HG02571 (cell line): ENCODE measurements around the gene MCC.

Experiments
- ATAC-seq: cut with Tn5 transposase; IDR thresholded peaks from one replicate; pipeline ENCODE4 v1.9.1; 2021; ENCODE audit warnings: mild to moderate bottlenecking, moderate library complexity; ENCODE audit not compliant: unreplicated experiment

MCC gene

DNA sequence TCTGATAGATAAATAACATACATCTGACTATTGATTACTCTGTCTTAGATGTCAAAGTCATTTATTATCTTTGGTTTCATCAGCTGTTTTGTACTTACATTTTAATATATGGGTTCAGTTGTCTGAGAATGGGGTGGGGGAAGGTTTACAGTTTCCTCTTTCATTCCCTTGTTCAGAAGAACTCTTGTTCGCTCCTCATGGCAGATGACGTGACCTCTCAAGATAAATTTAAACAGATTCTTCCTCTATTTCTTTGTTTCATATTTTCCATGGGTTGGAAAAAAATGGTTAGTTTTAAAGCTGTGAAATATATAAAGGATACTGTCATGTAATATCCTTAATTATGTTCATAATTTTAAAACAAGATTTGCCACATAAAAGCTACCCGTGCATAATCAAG, 114.8 kb downstream of the MCC start:
- ATAC-seq: no peak

- ATAC-seq: no peak
Observed at GRCh38 chr5:113371721-113372196, 116.5 kb downstream of the MCC start.

DNA sequence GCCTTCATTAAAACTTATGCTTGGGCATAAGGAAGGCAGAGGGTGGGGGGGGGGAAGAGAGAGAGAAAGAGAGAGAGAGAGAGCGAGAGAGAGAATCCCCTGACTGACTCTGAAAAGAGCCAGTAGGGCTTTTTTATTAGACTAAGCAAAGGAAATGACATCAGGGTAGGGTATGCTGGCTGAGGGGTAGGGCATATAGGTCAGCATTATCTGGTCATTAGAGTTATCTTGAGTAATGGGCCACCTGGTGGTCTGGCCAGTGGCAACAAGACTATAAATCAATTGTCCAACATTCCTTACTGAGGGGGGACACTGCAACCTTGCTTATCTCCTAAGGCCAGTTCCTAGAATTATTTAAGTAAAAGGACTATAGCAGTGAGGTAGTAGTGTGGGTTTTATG, 120.7 kb downstream of the MCC start:
- ATAC-seq: no peak

- ATAC-seq: no peak
Observed at GRCh38 chr5:113364466-113364865, 123.8 kb downstream of the MCC start.

DNA sequence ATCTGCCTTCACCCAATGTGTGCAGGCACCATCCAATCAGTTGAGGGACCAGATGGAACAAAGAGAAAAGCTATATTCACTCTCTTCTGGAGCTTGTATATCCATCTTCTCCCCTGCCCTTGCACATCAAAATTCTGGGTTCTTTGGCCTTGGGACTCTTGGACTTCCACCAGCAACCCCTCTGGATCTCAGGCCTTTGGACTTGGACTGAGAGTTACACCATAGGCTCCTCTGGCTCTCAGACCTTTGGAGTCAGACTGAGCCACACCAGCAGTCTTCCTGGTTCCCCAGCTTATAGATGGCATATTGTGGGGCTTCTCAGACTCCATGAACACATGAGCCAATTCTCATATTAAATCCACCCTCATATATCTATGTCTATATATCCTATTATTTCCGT, 126.6 kb downstream of the MCC start:
- ATAC-seq: no peak

DNA sequence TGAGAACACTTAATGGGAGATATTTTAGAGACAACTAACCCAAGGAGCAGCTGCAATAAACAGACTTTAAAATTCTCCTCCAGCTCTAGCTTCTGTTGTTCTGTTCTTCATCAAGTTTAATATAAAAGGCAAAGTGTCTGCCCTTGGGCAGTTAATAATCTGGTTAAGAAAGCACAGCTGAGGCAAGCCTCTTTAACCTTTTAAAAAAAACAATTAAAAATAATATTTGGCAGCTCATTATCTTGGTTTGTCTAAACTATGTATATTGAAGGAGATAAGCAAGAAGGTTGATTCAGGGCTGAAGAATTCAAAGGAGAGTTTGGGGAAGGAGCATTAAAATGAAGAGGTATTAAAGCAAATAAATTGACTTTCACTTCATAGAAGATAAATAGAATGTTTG, 128.8 kb downstream of the MCC start:
- no peak for ATAC-seq

DNA sequence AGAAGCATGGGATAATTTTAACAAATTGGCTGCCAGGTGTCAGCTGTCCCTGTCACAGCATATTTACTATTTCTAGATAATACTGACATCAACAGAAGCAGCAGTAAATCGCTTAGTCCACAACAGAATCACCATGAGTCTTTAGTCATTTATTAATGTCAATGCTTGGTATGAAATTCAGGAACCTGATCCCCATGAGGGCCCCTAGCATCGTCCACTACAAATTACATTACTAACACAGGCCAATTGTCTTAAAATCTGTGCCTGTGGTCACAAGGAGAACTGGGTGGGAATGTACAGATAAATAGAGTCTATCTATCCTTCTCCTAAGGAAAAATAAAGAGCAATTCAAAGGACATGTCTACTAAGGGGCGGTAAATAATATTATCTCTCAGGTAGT, 129.6 kb downstream of the MCC start:
- no peak for ATAC-seq

GRCh38 chr5:113357696-113358476, 130.4 kb downstream of the MCC start:
- ATAC-seq: no peak

DNA sequence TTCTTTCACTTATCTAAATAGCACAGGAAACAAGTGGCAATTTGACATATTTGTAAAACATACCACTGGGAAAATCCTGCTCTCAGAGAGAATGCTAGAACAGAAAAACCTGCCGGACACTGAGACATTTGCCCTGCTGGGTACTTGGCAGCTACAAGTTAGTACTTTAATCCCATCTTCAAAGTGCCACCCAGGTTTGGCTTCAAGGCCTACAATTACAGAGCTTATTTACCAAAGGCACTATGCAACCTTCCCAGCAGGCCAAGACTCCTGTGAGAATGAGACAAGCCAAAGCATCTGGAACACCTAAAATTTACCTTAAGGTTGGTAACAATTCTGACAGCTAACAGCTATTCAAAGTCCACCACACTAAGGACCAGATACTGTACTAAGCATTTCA, 131.8 kb downstream of the MCC start:
- no peak for ATAC-seq

GRCh38 chr5:113354055-113354454, 134.2 kb downstream of the MCC start:
- no peak for ATAC-seq

GRCh38 chr5:113347572-113347971, 140.7 kb downstream of the MCC start:
- ATAC-seq: no peak

DNA sequence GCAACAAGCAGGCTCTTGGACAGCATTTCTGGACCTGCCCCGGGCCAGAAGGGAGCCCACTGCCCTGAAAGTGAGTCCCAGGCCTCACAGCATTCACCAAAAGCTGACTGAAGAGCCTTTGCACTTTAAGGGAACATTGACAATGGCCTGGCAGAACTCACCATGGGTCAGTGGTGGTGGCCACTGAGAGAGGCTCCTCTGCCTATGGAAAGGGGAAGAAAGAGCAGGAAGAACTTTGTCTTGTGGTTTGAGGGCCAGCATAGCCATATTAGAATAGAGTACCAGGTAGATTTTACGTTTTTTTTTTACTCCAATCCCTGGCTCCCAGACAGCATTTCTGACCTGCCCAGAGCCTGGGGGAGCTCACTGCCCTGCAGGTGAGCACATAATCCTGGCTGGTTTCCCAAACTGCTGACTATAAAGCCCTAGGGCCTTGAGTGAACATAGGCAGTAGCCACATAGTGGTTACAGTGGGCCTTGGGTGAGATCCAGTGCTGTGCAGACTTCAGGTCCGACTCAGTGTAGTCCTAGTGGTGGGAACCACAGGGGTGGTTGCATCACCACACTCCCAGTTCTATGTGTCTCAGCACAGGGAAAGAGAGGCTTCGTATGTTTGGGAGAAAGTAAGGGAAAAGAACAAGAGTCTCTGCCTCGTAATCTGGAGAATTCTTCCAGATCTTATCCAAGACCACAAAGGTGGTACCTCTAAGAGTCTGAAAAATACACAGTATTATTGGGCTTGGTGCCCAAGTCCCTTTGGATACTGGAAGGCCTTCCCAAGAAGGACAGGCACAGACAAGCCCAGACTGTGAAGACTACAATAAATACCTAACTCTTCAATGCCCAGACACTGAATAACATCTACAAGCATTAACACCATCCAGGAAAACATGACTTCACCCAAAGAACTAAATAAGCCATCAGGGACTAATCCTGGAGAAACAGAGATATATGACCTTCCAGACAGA, 143.0 kb downstream of the MCC start:
- ATAC-seq: no peak

DNA sequence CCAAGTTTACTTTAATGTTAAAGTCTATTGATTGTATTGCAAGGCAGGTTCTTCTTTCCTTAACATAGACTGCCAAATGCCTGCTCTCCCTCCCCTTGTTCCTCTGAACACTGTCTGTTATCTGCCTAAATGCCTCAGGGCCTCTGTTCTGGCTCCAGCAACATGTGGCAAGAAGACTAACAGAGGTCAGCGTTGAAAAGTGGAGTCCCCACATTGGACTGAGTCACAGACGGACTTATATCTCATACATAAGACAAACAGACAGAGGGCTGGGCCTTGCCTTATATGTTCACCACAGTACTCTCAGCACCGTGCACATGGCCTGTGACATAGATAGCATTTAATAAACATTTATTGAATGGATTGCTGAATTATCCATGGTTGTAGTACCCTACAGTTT, 144.9 kb downstream of the MCC start:
- ATAC-seq: no peak

DNA sequence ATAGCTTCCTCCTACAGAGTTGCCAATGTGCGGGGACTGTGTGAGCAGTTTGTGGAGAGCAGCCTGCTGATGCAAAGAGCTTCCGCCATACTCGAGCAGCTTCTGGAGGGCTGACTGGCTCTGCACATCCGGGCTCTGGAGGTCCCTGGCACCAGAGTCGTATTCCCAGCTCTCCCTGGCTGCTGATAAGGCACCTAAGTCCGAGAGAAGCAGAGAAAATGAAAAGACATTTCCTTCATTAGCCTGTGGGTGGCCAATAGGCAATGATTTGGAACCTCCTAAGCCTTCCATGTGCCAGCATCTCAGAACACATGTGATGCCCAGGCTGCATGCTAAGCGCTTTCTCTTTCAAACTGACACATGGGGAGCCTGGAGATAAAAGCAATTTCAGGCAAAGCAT, 147.7 kb downstream of the MCC start:
- ATAC-seq: no peak

DNA sequence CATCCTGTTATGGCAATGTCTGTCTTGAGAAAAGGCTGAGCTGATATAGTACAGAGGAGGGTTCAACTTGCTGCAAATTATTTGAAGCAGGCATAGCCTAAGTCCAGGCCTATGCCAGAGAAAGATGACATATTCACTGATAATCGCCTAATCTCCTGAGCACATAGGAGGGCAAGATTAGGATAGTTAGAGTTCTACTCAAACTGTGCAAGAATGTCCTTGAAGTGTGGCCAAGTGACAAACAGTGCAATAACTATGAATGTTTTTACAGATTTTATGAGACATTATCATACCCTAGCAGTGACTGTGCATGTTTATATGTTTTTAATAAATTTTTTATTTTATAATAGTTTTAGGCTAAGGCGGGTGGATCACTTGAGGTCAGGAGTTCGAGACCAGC, 149.6 kb downstream of the MCC start:
- no peak for ATAC-seq

GRCh38 chr5:113337515-113338415, 150.5 kb downstream of the MCC start:
- ATAC-seq: no peak

- ATAC-seq: no peak
Observed at GRCh38 chr5:113336975-113337374, 151.3 kb downstream of the MCC start.

- no peak for ATAC-seq
Observed at GRCh38 chr5:113333411-113333810, 154.8 kb downstream of the MCC start.

DNA sequence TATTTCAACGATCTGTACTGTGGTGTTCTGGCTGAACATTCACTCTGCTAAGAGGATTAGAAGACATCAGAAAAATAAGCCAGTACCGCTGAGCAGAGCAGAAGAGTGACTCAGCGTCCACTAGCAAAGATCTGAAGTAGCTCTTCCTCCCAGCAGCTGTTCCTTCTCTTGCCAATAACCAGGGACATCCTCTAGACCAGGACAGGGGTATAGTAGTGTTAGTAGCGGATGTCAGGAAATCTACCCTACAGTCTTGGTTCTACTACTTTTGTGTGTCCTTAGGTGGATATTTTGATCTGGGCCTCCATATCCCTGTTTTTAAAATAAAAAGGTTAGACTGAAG, 157.1 kb downstream of the MCC start:
- ATAC-seq: no peak

- ATAC-seq: no peak
Observed at GRCh38 chr5:113330533-113331208, 157.6 kb downstream of the MCC start.
